SKM-1 (cell line): ENCODE results near the gene HDHD2.
"Not testable (repeated sequence)": the region's sequence is repeated elsewhere in the genome, so short reads cannot be mapped to it uniquely, and the experiment has no call there.

Experiments used
- DNase-seq: peaks from one replicate; lab custom pipeline; 2025; ENCODE audit not compliant: unreplicated experiment; lab: John Stamatoyannopoulos, UW

The HDHD2 gene, protein sequence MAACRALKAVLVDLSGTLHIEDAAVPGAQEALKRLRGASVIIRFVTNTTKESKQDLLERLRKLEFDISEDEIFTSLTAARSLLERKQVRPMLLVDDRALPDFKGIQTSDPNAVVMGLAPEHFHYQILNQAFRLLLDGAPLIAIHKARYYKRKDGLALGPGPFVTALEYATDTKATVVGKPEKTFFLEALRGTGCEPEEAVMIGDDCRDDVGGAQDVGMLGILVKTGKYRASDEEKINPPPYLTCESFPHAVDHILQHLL

DNA sequence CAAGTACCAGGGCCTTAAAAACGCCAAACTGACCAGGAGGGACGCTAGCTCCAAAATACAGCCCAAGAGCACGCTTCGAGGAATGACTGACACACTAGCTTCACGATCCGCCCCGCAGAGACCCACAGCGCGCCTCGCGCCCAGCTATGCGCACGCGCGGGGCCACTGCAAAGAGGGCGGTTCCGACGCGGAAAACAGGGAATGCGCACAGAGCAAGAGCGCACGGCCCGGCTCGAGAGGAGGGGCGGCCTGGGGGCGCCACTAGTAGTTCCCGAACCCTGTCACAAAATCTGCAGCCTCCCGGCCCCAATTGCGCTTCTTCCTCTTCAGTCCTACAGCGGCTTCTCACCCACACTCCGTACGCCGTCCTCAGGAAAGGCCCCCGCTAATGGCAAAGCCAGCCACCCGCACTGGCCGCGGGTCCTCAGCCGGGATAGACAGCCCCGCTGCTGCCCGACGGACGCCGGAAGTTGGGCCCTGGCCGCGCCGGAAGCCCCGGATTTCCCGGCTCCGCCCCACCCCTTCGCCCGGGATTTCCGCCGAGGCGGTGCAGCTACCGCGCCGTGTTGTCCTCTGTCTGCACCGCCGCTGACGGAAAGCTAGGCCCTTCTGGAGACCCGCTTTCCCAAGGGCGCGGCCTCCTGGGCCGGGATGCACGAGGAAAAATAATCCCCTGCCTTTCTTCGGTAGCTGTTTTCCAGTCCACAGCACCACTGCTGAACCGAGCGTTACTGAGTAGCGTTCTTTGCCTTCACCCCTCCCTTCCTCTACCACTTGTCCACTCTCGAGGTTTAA lies at the start of gene HDHD2:
Gene HDHD2, minus strand, starts transcription at position 472 of the 795 bp plus-strand sequence. CDS start 14,061 bp downstream, outside the sequence.
- peak; percentile 67 for DNase-seq

DNA sequence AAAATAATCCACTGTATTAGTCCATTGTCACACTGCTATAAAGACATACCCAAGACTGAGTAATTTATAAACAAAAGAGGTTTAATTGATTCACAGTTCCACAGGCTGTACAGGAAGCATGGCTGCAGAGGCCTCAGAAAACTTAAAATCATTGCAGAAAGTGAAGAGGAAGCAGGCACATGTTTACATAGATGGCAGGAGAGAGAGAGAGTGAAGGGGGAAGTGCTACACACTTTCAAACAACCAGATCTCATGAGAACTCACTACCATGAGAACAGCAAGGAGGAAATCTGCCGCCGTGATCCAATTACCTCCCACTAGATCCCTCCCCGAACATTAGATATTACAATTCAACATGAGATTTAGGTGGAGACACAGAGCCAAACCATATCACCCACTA lies 45.7 kb upstream of the HDHD2 start:
- DNase-seq = not testable (repeated sequence)

DNA sequence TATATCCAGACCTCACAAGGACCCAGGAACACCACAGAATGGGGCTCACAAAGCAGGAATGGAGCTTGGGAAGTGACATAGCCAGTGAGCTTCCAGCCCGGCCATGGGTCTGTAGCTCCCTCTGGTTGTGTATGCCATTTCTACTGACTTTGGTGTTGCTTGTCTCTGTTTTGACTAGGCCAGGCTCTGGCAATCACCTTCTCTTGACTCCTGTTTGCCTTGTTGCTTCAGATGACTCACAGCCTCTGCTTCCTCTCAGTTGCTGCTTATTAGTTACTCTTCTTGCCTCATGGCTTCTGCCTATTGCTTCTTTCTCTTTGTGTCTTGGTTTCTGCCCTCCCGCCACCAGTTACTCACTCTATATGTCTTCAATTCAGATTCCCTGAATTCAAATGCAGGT lies 41.7 kb upstream of the HDHD2 start:
- DNase-seq = no peak

DNA sequence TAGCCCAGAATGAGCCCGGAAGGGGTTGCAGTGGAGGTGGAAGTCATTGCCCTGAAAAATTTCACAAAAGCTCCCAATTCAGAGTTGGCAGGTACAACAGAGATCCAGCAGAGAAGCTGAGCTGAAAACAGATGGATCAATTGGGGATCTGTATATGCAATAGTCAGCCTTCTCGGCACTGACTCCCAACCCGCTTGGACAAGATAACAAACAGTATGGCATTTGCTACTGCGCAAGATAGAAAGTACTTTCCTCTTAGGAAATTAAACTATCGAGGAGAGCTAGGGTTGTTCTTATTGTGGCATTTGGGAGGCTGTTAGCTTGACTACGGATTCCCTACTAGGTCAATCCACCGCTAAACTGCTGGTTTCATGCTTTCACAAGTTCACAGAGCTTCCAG lies 37.4 kb upstream of the HDHD2 start:
- no peak for DNase-seq

DNA sequence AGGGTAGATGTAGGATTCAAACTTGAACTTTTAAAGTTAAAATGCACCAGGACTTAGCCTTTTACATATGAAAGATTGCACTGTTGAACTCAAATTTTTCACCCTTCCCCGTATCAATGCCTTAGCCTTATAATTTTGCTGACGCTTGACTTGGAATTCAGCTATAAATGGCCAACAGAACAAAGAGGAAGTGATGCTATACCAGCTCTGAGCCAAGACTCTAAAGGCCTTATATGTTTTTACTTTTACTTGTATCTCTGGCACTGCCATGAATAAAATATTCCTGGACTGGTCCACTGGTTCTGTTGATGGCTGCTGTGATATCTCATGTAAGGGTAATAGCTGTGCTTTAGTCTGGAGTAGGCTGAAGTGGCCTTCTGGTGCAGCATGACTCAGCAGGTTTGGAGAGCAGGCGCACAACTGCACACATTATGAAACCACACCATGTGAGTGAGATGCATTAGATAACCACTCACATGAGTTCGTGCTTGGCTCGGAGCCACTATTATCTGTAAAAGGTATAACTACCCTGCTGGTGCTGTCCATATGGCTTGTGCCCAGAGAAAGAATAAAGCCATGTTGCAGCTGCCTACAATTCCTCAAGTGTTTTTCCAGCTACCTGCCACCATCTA lies 34.2 kb upstream of the HDHD2 start:
- DNase-seq = no peak

DNA sequence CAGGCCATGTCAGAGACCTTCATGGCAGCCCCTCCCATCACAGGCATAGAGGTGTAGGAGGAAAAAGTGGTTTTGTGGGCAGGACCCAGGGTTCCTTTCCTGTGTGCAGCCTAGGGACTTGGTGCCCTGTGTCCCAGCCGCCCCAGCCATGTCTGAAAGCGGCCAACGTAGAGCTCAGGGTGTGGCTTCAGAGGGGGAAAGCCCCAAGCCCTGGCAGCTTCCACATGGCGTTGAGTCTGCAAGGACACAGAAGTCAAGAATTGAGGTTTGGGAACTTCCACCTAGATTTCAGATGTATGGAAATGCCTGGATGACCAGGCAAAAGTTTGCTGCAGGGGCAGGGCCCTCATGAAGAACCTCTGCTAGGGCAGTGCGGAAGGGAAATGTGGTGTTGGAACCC lies 31.9 kb upstream of the HDHD2 start:
- not testable (repeated sequence) for DNase-seq

DNA sequence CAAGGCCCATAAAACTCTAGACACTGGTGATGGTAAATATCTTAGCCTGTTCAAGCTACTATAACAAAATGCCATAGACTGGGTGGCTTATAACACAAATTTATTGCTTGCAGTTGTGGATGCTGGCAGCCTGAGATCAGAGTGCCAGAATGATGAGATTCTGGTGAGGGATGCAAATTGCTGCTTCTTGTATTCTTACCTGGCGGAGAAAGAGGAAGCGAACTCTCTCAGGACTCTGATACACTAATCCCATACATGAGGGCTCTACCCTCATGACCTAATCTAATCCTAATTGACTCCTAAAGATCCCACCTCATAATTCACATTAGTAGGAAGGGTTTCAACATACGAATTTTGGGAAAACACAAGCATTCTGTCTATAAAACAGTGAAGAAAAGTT lies 30.5 kb upstream of the HDHD2 start:
- no peak for DNase-seq

DNA sequence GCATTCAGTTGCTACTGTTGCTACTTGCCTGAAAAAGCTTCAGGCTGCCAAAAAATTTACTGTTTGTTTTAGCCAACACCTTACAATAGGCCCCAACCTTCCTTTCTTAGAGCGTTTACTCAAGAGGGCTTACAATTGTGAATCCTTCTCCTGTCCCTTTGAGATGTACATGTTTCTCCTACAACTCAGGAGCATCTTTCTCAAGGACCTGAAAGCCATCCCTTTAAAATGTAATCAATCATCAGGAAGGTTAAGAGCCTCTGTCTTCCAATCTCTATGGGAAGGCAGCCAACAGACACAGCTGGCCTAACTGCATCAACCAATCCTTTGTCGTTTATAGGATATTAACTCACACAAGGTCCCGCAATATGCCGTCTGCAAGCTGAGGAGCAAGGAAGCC lies 29.2 kb upstream of the HDHD2 start:
- DNase-seq = no peak

DNA sequence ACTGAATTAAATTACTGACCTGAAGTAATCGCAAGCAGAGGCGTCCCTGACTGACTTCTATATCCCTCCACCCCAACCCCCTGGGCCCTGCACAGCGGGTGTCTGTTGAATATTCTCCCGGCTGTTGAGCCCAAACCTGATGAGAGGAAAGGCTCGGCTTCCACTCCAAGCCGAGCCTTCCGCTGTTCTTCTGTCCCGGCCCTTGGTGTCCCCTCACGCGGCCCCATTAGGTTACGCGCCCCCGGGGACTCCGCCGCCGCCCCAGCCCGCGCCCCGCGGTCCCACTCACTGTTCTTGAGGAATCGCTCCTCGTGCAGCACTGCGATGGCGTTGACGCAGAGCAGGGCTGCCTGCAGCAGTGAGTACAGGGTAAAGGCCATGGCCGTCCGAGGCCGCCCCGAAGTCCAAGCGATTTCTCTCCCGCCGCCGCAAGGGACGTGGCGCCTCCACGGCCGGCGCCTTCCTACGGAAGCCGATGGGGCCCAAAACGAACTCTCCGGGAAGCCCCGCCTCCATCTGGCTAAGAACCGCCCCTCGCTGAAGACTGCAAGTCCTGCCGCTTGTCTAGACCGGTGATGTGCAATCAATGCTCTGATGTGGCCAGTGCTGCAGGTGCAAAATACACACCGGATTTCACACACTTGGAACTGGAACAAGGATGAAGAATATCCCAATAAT lies 25.7 kb upstream of the HDHD2 start, which contains the start of gene IER3IP1:
Gene IER3IP1, minus strand, starts transcription at position 467 of the 678 bp plus-strand sequence. Its CDS starts 87 bp downstream, at position 380.
- peak; percentile 72 for DNase-seq

DNA sequence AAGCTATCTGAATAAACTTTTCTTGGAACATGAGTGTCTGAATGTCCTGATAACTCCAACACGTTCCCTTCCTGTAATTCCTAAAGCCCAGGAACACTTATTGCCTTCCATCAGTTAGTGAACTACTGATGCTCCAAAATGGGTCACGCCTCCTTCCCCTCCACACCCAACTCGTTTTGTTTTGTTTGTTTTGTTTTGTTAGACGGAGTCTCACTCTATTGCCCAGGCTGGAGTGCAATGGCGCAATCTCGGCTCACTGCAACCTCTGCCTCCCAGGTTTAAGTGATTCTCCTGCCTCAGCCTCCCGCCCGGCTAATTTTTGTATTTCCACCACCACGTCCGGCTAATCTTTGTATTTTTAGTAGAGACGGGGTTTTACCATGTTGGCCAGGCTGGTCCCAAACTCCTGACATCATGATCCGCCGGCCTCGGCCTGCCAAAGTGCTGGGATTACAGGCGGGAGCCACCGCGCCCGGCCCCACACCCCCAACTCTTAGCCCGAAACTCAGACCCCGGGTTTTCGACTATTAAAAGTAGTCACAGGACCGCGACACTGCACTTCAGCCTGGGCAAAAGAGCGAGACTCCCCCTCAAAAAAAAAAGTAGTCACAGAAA lies 25.1 kb upstream of the HDHD2 start:
- no peak for DNase-seq

DNA sequence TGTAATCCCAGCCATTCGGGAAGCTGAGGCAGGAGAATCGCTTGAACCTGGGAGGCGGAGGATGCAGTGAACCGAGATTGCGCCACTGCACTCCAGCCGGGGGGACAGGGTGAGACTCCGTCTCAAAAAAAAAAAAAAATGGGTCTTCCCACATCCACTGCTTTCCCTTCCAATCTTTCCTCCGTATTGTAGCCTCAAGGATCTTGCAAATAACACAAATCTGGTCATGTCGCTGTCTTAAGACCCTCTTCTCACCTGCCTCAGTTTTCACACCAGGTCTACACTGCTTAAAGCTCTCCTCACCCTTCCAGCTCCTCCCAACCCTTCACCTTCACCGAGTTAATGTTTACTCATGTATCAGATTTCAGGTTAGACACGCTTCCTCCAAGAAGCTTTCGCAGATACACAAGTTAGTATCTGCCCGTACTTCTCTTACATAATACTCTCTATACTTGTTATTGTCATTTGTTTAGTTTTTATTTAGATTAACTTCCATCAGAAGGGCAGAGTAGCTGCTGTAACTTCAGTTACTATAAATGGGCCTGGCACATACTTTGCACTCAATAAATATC lies 24.3 kb upstream of the HDHD2 start:
- no peak for DNase-seq

DNA sequence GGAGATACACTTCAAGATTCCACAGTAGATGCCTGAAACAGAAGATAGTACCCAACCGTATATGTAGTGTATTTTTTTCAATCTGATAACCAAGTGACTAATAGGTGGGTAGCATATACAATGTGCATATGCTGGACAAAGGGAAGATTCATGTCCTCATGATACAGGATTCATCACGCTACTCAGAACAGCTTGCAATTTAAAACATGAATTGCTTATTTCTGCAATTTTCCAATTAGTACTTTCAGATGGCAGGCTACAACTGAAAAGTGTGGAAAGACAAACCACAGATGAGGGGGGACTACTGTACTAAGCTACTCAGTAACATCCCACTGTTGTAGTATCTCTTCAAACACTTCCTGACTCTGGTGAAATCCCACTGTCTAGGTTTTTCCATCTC lies 22.2 kb upstream of the HDHD2 start:
- DNase-seq = no peak

DNA sequence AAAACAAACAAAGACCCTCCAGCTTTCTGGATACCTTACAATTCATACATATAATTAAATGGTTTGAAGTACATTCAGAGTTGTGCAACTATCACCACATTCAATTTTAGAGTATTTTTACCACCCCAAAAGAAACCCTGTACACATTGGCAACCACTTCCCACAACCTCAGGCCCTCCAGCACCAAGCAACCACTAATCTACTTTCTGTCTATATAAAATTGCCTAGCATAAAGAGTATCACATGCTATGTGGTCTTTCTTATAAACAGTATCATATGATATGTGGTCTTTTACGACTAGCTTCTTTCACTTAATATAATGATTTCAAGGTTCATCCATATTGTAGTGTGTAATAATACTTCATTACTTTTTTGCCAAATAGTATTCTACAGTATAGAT lies 18.6 kb upstream of the HDHD2 start:
- no peak for DNase-seq

DNA sequence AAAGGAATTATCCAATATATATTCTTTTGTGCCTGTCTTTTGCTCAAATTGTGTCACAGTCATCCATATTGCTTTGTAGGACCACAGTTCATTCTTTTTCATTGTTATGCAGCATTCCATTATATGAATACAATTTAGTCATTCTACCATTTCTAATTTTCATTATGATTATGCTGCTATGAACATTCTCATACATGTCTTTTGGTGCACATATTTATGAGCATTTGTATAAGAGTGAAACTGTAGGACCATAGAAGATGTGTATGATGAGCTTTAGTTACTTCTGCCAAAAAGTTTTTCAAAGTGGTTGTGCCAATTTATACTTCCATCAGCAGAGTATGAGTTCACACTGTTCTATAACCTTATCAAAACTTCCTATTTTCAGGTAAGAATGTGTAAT lies 18.2 kb upstream of the HDHD2 start:
- DNase-seq = no peak

DNA sequence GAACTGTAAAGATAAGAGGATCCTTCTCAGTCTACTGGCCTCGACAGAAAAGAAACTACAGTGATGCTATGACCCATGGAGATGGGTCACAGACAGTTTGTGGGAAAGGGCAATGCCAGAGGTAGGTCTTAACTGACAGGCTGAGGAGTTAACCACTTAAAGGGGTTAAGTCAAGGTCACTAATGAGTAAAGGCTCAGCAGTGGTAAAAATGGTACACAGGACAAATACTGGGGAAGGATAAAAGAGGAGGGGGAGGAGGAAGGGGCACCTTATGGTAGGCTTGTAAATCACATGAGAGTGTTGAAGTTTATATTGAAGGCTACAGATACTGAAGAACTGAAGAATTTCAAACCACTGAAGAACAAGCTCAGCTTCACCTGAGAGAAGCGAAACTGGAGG lies 16.0 kb upstream of the HDHD2 start:
- no peak for DNase-seq

DNA sequence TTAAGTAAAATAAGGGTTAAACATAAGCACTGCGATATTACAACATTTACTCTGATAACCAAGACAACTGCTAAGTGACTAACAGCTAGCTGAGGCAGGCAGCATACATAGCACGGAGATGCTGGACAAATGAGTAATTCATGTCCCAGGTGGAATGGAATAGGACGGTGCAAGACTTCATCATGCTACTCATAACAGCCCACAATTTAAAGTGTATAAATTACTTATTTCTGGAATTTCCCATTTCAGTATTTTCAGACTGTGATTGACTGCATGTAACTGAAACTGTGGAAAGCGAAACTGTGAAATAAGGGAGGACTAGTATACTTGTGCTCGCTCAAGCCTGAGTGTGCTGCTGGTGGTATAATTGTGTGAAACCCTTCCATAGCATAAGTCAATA lies 12.9 kb upstream of the HDHD2 start:
- DNase-seq = no peak

DNA sequence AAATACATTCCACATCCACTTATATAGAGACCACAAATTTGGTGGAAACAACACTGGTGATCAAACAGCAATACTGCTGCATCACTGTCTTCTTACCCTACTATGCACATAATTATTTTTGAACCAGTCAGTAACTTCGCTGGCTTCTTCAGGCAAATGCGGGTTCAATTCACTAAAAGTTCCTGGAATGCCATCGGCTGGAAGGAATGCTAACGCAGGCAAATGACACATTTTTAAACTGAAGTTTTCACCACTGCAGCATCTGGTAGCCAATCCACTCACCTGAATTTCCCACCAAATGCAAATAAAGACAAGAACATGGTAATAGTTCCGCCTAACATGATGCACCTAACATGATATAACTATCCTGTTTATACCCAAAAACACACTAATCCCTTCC lies 10.0 kb upstream of the HDHD2 start:
- no peak for DNase-seq

DNA sequence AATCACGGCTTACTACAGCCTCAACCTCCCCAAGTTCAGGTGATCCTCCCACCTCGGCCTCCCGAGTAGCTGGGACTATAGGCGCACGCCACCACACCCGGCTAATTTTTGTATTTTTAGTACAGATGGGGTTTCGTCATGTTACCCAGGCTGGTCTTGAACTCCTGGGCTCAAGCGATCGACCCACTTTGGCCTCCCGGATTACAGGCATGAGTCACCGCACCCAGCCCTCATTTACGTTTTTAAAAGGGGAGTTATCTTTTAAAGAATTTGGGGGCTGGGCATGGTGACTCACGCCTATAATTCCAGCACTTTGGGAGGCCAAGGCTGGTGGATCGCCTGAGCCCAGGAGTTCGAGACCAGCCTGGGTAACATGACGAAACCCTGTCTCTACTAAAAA lies 8.1 kb upstream of the HDHD2 start:
- not testable (repeated sequence) for DNase-seq

DNA sequence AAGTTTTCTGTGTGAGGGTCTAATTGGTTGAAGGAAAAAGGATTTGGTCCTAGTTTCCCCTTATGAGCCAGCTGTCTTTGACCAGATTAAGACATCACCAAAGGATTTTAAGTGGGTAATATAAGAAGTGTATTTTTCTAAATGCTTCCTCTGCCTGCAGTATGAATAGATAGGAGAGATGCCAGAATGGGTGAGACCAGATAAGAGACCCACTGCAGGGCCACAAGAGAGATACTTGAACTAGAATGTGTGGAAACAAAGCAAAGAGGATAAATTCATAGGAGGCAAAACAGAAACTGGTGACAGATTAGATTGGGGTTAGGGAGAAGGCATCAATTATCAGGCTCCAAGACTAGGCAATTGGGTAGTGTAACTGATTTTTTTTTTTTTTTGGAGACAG lies 1.1 kb upstream of the HDHD2 start:
- DNase-seq = no peak

DNA sequence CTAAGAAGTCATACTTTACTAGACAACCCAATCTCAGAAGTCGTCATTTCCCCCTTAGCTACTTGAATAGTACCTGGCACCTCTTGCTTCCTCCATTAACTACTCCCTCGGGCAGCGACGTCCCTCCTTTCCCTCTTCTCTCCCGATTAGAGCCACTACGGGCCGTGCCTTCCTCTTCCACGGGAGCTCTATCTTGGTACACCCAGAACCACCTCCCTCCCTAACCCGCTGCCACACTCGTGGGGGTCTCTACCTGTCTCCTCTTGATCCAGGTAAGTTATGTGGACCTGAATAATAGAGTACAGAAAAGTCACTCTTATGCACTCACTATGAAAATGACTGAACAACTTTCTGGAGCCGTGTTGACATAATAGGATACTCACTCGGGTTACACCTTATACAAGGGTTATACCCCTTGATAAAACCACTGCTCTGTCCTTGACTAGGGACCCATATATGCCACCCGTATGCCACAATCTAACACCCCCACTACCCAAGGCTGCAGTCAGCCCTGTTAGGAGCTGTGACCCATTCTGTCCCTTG lies 595 bp upstream of the HDHD2 start:
- no peak for DNase-seq
